GM21737 (cell line): ENCODE measurements around the gene BRIP1.
"Not testable (repeated sequence)": the region's sequence is repeated elsewhere in the genome, so short reads cannot be mapped to it uniquely, and the experiment has no call there.

Experiments used
- ATAC-seq: cut with Tn5 transposase; IDR thresholded peaks from one replicate; pipeline ENCODE4 v1.9.1; 2021; ENCODE audit warnings: mild to moderate bottlenecking, moderate library complexity; ENCODE audit not compliant: unreplicated experiment

BRIP1 gene

GRCh38 chr17:61831099-61831498 lies 32.2 kb downstream of the BRIP1 start:
- ATAC-seq: no peak

- no peak for ATAC-seq
Measured at GRCh38 chr17:61828694-61829093, 34.6 kb downstream of the BRIP1 start.

GRCh38 chr17:61827649-61828395 lies 35.5 kb downstream of the BRIP1 start:
- no peak for ATAC-seq

- ATAC-seq: not testable (repeated sequence)
Measured at GRCh38 chr17:61826866-61827265, 36.5 kb downstream of the BRIP1 start.

GRCh38 chr17:61826198-61826597 lies 37.1 kb downstream of the BRIP1 start:
- ATAC-seq: not testable (repeated sequence)

GRCh38 chr17:61825448-61826137 lies 37.7 kb downstream of the BRIP1 start:
- ATAC-seq: no peak

GRCh38 chr17:61822326-61823285 lies 40.7 kb downstream of the BRIP1 start:
- no peak for ATAC-seq

GRCh38 chr17:61821655-61822054 lies 41.7 kb downstream of the BRIP1 start:
- ATAC-seq: no peak

- ATAC-seq: not testable (repeated sequence)
Measured at GRCh38 chr17:61819265-61819664, 44.1 kb downstream of the BRIP1 start.

- ATAC-seq: no peak
Measured at GRCh38 chr17:61818225-61818624, 45.1 kb downstream of the BRIP1 start.

GRCh38 chr17:61817452-61817851 lies 45.9 kb downstream of the BRIP1 start:
- ATAC-seq: no peak

- ATAC-seq: no peak
Measured at GRCh38 chr17:61816538-61816937, 46.8 kb downstream of the BRIP1 start.

GRCh38 chr17:61815863-61816503 lies 47.3 kb downstream of the BRIP1 start:
- ATAC-seq: no peak

GRCh38 chr17:61814485-61814884 lies 48.8 kb downstream of the BRIP1 start:
- ATAC-seq: no peak

GRCh38 chr17:61813211-61813610 lies 50.1 kb downstream of the BRIP1 start:
- ATAC-seq: no peak

- no peak for ATAC-seq
Measured at GRCh38 chr17:61812747-61813146, 50.6 kb downstream of the BRIP1 start.

- ATAC-seq: no peak
Measured at GRCh38 chr17:61809816-61810392, 53.4 kb downstream of the BRIP1 start.

- ATAC-seq: no peak
Measured at GRCh38 chr17:61808442-61808841, 54.9 kb downstream of the BRIP1 start.

GRCh38 chr17:61806936-61807335 lies 56.4 kb downstream of the BRIP1 start:
- no peak for ATAC-seq

- no peak for ATAC-seq
Measured at GRCh38 chr17:61806081-61806828, 57.1 kb downstream of the BRIP1 start.
